Stimulated activated CD8-positive, alpha-beta memory T cell treated with anti-CD3 and anti-CD28 coated beads, Interleukin-7, amount 100 ng/mL, for 4 hours (primary cell): ENCODE results near the gene TMEM254.
"Not testable (repeated sequence)": the region's sequence is repeated elsewhere in the genome, so short reads cannot be mapped to it uniquely, and the experiment has no call there.

Source experiments
- DNase-seq, 2 donors: peaks; one replicate each; pipeline ENCODE4 v3.0.0-alpha.2; 2020; ENCODE audit warnings: low read depth in 2 of 2

The TMEM254 gene

GRCh38 chr10:80078448-80079311, at the start of gene TMEM254:
Gene TMEM254, plus strand, starts transcription at chr10:80078665. Its CDS starts 35 bp downstream, at chr10:80078700.
- DNase-seq, result peak; percentile 81 to 84

GRCh38 chr10:80029205-80029604, 49.3 kb upstream of the TMEM254 start:
- not testable (repeated sequence) for DNase-seq

GRCh38 chr10:80029865-80030264, 48.6 kb upstream of the TMEM254 start:
- not testable (repeated sequence) for DNase-seq

GRCh38 chr10:80032503-80032902, 46.0 kb upstream of the TMEM254 start:
- no peak for DNase-seq

- DNase-seq, result not testable (repeated sequence)
Observed at GRCh38 chr10:80034766-80035165, 43.7 kb upstream of the TMEM254 start.

DNA sequence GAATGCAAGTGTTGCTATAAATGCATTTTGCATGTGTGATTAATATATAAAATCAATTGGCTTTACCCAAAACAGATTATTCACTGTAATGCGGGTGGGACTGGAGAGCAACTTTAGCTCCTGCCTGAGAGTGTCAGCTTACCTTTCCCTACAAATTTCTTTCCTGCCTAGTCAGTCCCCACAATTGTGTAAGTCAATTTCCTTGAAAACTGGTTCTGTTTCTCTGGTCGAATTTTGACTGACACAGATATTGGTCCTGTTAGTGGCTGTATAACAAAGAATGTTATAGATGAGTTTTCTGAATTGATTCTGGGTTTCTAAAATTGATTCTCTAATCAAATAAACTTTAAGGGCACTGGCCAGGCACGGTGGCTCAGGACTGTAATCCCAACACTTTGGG, 43.0 kb upstream of the TMEM254 start:
- not testable (repeated sequence) for DNase-seq

DNA sequence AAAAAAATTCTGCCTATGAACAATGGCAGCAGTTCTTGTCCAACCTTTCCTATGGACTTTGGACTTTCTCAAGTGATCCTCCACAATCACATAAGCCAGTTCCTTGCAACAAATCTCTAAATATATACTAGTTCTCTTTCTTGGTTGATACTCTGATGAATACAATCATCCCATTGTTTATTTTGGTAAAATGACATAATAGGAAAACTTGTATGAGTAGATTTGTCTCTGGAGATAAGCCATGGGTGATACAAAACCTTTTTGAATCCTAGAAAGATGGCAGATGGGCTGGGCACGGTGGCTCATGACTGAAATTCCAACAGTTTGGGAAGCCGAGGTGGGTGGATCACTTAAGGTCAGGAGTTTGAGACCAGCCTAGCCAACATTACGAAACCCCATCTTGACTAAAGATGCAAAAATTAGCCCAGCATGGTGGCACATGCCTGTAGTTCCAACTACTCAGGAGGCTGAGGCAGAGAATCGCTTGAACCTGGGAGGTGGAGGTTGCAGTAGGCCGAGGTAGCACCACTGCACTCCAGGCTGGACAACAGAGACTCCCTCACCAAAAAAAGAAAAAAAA, 41.5 kb upstream of the TMEM254 start:
- not testable (repeated sequence) for DNase-seq

GRCh38 chr10:80038226-80038625, 40.2 kb upstream of the TMEM254 start:
- not testable (repeated sequence) for DNase-seq

GRCh38 chr10:80041162-80041561, 37.3 kb upstream of the TMEM254 start:
- no peak for DNase-seq

DNA sequence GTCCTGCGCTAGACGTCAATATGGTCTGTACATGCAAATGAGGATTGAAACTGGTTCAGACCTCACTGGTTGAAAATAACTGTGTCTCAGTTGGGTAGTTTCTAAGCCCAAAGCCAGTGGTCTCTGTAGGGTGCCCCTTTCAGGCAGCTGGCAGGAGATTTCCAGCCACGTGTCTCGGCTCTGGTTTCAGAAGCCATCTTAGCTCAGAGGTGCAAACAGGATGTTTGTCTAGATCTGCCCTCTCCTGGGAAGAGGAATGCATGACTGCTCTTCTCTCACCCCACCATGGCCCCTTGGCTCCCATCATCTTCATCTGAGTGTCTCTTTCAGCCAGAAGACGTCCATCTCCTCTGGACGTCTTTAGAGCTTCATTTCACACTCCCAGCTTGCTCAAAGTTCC, 33.5 kb upstream of the TMEM254 start:
- DNase-seq, result not testable (repeated sequence)

DNA sequence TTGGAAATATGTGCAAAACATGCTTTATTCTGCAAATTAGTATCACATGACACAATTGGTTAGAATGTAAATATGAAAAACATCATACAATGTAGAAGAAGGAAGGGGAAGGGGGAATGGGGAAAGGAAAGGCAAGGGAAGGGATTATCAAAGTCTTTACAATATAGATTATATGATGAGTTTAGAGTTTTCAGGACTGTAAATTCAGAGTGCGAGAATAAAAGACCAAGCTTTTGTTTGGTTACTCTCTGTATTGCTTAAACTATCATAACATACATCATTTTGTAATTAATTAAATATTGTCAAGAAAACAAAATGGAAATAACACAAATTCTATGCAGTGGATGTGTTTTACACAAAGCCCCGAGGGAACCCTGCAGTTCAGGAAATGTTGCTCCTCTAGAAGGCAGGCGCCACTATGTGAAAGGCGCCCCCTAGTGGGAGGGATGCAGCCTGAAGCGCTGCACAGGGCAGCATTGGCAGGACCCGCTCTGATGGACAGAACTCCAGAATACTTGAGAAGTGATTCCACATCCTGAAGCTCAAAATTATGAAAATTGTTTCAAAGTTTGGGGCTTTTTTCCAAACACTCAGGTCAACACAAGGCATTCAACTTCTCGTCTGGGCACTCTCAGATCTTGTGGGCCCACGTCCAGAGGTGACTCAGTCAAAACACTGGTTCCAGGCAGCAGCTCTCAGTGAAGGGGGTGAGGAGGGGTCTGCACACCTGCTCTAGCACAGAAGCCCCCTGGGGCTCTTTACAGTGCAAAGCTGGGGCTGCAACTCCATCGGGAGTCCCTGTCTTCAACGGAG, 31.6 kb upstream of the TMEM254 start:
- DNase-seq, result peak; percentile 32 to 51

GRCh38 chr10:80050752-80051151, 27.7 kb upstream of the TMEM254 start:
- DNase-seq, result no peak

DNA sequence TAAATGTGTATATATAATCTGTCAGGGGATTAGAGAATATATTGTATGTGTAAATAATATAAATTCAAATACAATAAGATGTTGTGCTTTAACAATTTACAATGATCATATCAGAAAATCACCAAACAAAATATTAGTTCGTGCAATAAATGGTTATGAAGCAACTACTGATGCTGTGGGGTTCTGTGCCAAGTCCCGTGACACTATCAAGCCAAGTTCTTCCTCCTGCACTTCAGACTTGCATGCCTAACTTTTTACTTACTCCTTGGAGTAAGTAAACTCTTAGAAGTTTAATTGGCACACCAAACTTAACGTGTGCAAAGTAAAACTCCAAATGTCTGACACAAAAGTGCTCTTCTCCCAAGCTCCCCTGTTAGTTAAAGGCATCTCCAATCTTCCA, 26.5 kb upstream of the TMEM254 start:
- DNase-seq, result no peak

GRCh38 chr10:80055760-80056159, 22.7 kb upstream of the TMEM254 start:
- no peak for DNase-seq

DNA sequence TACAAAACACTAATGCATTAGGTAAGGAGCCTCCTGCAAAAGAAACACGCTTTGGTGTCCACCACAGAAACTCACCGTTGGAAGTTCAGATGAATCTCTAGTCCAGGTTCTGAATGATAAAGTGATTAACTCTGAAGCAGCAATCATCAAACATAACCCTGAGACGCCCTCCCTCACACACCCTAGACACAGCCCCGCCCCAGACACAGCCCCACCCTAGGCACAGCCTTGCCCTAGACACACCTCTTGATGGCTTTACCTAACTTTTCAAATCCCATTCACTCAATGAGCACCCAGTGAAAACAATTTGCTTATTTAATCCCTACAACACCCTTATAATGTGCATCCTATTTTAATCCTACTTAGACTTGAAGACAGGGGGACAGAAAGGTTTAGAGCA, 21.3 kb upstream of the TMEM254 start:
- no peak for DNase-seq

DNA sequence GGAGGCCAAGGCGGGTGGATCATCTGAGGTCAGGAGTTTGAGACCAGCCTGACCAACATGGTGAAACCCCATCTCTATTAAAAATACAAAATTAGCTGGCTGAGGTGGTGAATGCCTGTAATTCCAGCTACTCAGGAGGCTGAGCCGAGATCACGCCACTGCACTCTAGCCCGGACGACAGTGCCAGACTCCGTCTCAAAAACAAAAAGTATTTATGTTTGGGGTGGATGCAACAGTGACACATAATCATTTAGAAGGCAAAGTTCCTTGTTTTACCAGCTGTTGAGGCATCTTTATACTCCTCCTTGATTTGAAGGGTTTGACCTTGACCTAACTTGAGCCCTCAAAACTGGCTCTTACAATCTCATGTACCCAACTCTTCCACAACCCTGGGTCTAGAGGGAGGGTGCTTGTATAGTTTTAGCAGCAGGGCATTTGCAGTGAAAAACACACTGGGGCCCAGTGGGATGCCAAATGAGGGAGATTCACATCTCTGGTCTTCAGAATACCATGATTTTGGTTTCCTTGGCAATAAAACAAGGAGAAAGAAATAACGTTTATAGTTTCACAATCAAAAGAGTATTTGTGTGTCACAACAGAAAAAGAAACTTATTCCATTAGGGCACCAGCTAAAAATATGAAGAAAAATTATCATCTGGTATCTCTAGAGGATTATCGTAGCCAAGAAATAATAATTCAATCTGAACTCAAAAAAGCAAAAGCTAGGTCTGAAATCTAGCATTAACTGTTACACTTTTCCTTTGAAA, 14.2 kb upstream of the TMEM254 start:
- DNase-seq, result no peak

- DNase-seq, result no peak
Observed at GRCh38 chr10:80066809-80067208, 11.7 kb upstream of the TMEM254 start.

- not testable (repeated sequence) for DNase-seq
Observed at GRCh38 chr10:80067821-80068220, 10.6 kb upstream of the TMEM254 start.

- no peak for DNase-seq
Observed at GRCh38 chr10:80068270-80068669, 10.2 kb upstream of the TMEM254 start.

GRCh38 chr10:80070057-80070456, 8.4 kb upstream of the TMEM254 start:
- no peak for DNase-seq

- no peak for DNase-seq
Observed at GRCh38 chr10:80072584-80072983, 5.9 kb upstream of the TMEM254 start.

GRCh38 chr10:80075781-80076180, 2.7 kb upstream of the TMEM254 start:
- no peak for DNase-seq
